HepG2 (cell line): ENCODE results near the gene TEX19. TPM values are rescaled to one million over a fixed set of nuclear protein-coding genes. Genes with fewer than 3 reads are reported as not detected.

Source experiments
- BRD4 ChIP-seq: sonication (generic); formaldehyde crosslinking; IDR thresholded peaks from 2 replicates; pipeline ENCODE4 v1.4.0; 2020; ENCODE audit warnings: missing genetic modification reagents
- DDIT3 ChIP-seq: sonication (generic); formaldehyde crosslinking; IDR thresholded peaks from 2 replicates; pipeline ENCODE4 v1.4.0; 2020; ENCODE audit warnings: mild to moderate bottlenecking, missing genetic modification reagents
- E2F1 ChIP-seq: sonication (generic); formaldehyde crosslinking; IDR thresholded peaks from 2 replicates; pipeline ENCODE4 v1.5.0; 2020; ENCODE audit warnings: missing genetic modification reagents
- ELK4 ChIP-seq: sonication (generic); formaldehyde crosslinking; IDR thresholded peaks from 2 replicates; pipeline ENCODE4 v1.9.0; 2021; ENCODE audit warnings: missing genetic modification reagents, borderline replicate concordance
- FOXO4 ChIP-seq: sonication (generic); formaldehyde crosslinking; conservative IDR thresholded peaks from 2 replicates; pipeline ENCODE4 v1.8.1; 2023; ENCODE audit warnings: missing genetic modification reagents
- HMG20A ChIP-seq: IDR thresholded peaks from 2 replicates; pipeline ENCODE4 v1.6.1; 2016; ENCODE audit warnings: borderline replicate concordance
- HNRNPK ChIP-seq: fragments of 200-400 bp; formaldehyde crosslinking; IDR thresholded peaks from 2 replicates; pipeline ENCODE4 v1.6.1; 2018; ENCODE audit warnings: low read length, low read depth, moderate library complexity, mild to moderate bottlenecking; ENCODE audit not compliant: poor library complexity, severe bottlenecking
- HNRNPL ChIP-seq: fragments of 200-400 bp; formaldehyde crosslinking; IDR thresholded peaks from 2 replicates; pipeline ENCODE4 v1.6.1; 2017; ENCODE audit warnings: mild to moderate bottlenecking, low read depth, low read length
- MYPOP ChIP-seq: sonication (generic); formaldehyde crosslinking; IDR thresholded peaks from 2 replicates; pipeline ENCODE4 v1.8.1; 2023; ENCODE audit warnings: mild to moderate bottlenecking, moderate library complexity, missing genetic modification reagents
- REPIN1 ChIP-seq: sonication (generic); formaldehyde crosslinking; IDR thresholded peaks from 2 replicates; pipeline ENCODE4 v1.8.0; 2022; ENCODE audit warnings: missing genetic modification reagents, low read depth, mild to moderate bottlenecking, borderline replicate concordance
- SP4 ChIP-seq: sonication (generic); formaldehyde crosslinking; IDR thresholded peaks from 2 replicates; pipeline ENCODE4 v1.8.1; 2023; ENCODE audit warnings: mild to moderate bottlenecking, missing genetic modification reagents
- ZHX2 ChIP-seq, 2 experiments: sonication (generic) in 1 of 2; formaldehyde crosslinking in 1 of 2; IDR thresholded peaks; 2 replicates each; pipeline versions ENCODE4 v1.6.1 to v1.9.0; 2014 to 2022; ENCODE audit warnings: antibody characterized with exemption in 1 of 2, borderline replicate concordance in 1 of 2, inconsistent platforms in 1 of 2, low read depth in 1 of 2, missing genetic modification reagents in 1 of 2
- ZMYM3 ChIP-seq: sonication (generic); formaldehyde crosslinking; IDR thresholded peaks from 2 replicates; pipeline ENCODE4 v1.5.1; 2020; ENCODE audit warnings: mild to moderate bottlenecking, missing genetic modification reagents
- ZNF552 ChIP-seq: sonication (generic); formaldehyde crosslinking; IDR thresholded peaks from 2 replicates; pipeline ENCODE4 v1.9.0; 2022; ENCODE audit warnings: missing genetic modification reagents, mild to moderate bottlenecking, borderline replicate concordance
- polyA plus RNA-seq, 8 experiments: library from polyadenylated mRNA; depleted of rRNA in 3 of 8; stranded (reverse) in 7 of 8; unstranded in 1 of 8; fragments of >200 nt; fragmentation: Illumina TruSeq in 4 of 8; extraction: Trizol in 4 of 8; gene quantifications; 2 replicates each; pipeline versions ENCODE4 v1.2.1 to v1.2.3, GENCODE V29; 2011 to 2016; ENCODE audit warnings: low read depth in 4 of 8, missing spikeins in 1 of 8, mixed read lengths in 1 of 8; ENCODE audit not compliant: insufficient read depth in 1 of 8
- total RNA-seq, 5 experiments: library from RNA; depleted of rRNA; stranded (reverse); fragments of >200 nt; fragmentation: Illumina TruSeq; extraction: Trizol; gene quantifications; 2 replicates each; pipeline ENCODE4 v1.2.3, GENCODE V29; 2016; ENCODE audit warnings: low read depth in 1 of 5

Gene TEX19
- total and polyA plus RNA-seq, 2 of the 13 experiments (the other 11 are each of a cell fraction or from before 2014, with no cell fraction given), result 1.3 to 6.0 TPM

- peak; percentile 68 for TF ChIP-seq ZHX2 (IDR thresholded peaks at IDR 0.05; ENCODE audit: low read depth)
- TF ChIP-seq ZHX2 (CRISPR knock-in tag; IDR thresholded peaks at IDR 0.05; ENCODE audit: borderline replicate concordance), result no peak
- TF ChIP-seq FOXO4 (CRISPR knock-in tag), result no peak
- peak; percentile 93 for TF ChIP-seq ZNF552 (CRISPR knock-in tag)
- TF ChIP-seq DDIT3 (CRISPR knock-in tag), result no peak
- TF ChIP-seq HNRNPK, result no peak
- peak; percentile 92 for TF ChIP-seq BRD4 (CRISPR knock-in tag)
- TF ChIP-seq SP4 (CRISPR knock-in tag), result peak; percentile 83; the same call in 1 of the 2 replicates
- peak; percentile 93 for TF ChIP-seq HNRNPL
- TF ChIP-seq MYPOP (CRISPR knock-in tag), result 0 out of 2 replicates have a peak, but pooled peaks have one; percentile 78
- TF ChIP-seq ELK4 (CRISPR knock-in tag), result no peak
- peak; percentile 66 for TF ChIP-seq HMG20A (CRISPR knock-in tag)
- peak; percentile 95 for TF ChIP-seq ZMYM3 (CRISPR knock-in tag)
- 0 out of 2 replicates have a peak, but pooled peaks have one; percentile 38 for TF ChIP-seq E2F1
- TF ChIP-seq REPIN1 (CRISPR knock-in tag), result peak; percentile 99
Measured at GRCh38 chr17:82328141-82328993, 30.7 kb upstream of the TEX19 start (continued).
